IMR-90 (cell line): ENCODE results near the gene ATP4A. TPM values are rescaled to one million over a fixed set of nuclear protein-coding genes. Genes with fewer than 3 reads are reported as not detected.

Source experiments
- ATAC-seq: fragments of 200-7000 bp; cut with Tn5 transposase; 2 replicates; pipeline ENCODE4 v1.9.1; 2020; ENCODE audit warnings: low read depth, mild to moderate bottlenecking, moderate library complexity
- BruUV-seq: library from RNA; stranded (reverse); fragments of 400-500 nt; replicated peaks from 2 replicates; lab custom pipeline; 2021; lab: Mats Ljungman, UMichigan
- CTCF ChIA-PET: fragments of 300-600 bp; formaldehyde crosslinking; extraction: SDS; loops from one replicate; lab custom pipeline; 2021; ENCODE audit warnings: antibody characterized with exemption; lab: Yijun Ruan, JAX
- POLR2A ChIA-PET: fragments of 300-600 bp; sonication (Branson Sonifier 250); formaldehyde crosslinking; loops from one replicate; lab custom pipeline; 2022; ENCODE audit warnings: antibody characterized with exemption; ENCODE audit not compliant: unreplicated experiment; lab: Charles Lee
- DNase-seq: peaks from one replicate; pipeline ENCODE4 v3.0.0; 2013
- H2AFZ ChIP-seq: replicated peaks from 2 replicates; pipeline ENCODE3; 2013; ENCODE audit warnings: low read length, mild to moderate bottlenecking; ENCODE audit not compliant: poor library complexity
- H2AK5ac ChIP-seq: 2 replicates; pipeline ENCODE4 v1.6.1; 2013; ENCODE audit warnings: low read depth, low read length, inconsistent platforms
- H2AK9ac ChIP-seq: replicated peaks from 2 replicates; pipeline ENCODE3; 2013; ENCODE audit warnings: mild to moderate bottlenecking, low read depth, low read length, moderate library complexity; ENCODE audit not compliant: poor library complexity
- H2BK120ac ChIP-seq: 2 replicates; pipeline ENCODE4 v1.6.1; 2013; ENCODE audit warnings: low read depth, low read length, inconsistent platforms
- H2BK15ac ChIP-seq: 3 replicates; pipeline ENCODE4 v1.6.1; 2013; ENCODE audit warnings: low read depth, low read length, inconsistent platforms
- H2BK20ac ChIP-seq: 2 replicates; pipeline ENCODE4 v1.6.1; 2013; ENCODE audit warnings: low read depth, mild to moderate bottlenecking, inconsistent platforms, low read length, moderate library complexity
- H2BK5ac ChIP-seq: 2 replicates; pipeline ENCODE4 v1.6.1; 2013; ENCODE audit warnings: mild to moderate bottlenecking, low read depth, low read length, inconsistent platforms; ENCODE audit not compliant: poor library complexity, severe bottlenecking
- H3K14ac ChIP-seq: replicated peaks from 2 replicates; pipeline ENCODE4 v1.6.1; 2013; ENCODE audit warnings: low read depth, low read length, inconsistent platforms
- H3K18ac ChIP-seq: 2 replicates; pipeline ENCODE4 v1.6.1; 2013; ENCODE audit warnings: low read depth, low read length, control low read depth
- H3K23ac ChIP-seq: 2 replicates; pipeline ENCODE4 v1.6.1; 2013; ENCODE audit warnings: low read depth, low read length, inconsistent platforms
- H3K27ac ChIP-seq: 2 replicates; pipeline ENCODE4 v1.5.1; 2013; ENCODE audit warnings: mild to moderate bottlenecking, control low read depth, low read length; ENCODE audit not compliant: insufficient read depth
- H3K27me3 ChIP-seq: 2 replicates; pipeline ENCODE4 v1.6.1; 2013; ENCODE audit warnings: low read length; ENCODE audit not compliant: control insufficient read depth, insufficient read depth
- H3K36me3 ChIP-seq: 2 replicates; pipeline ENCODE4 v1.6.1; 2013; ENCODE audit warnings: low read length, mixed read lengths; ENCODE audit not compliant: control insufficient read depth, insufficient read depth
- H3K4ac ChIP-seq: 2 replicates; pipeline ENCODE4 v1.6.1; 2013; ENCODE audit warnings: low read depth, low read length, inconsistent platforms
- H3K4me1 ChIP-seq: 2 replicates; pipeline ENCODE4 v1.6.1; 2013; ENCODE audit warnings: low read length, mixed read lengths; ENCODE audit not compliant: control insufficient read depth, insufficient read depth
- H3K4me2 ChIP-seq: 2 replicates; pipeline ENCODE4 v1.6.1; 2013; ENCODE audit warnings: low read depth, mild to moderate bottlenecking, control low read depth, low read length, moderate library complexity
- H3K4me3 ChIP-seq: 2 replicates; pipeline ENCODE4 v1.5.1; 2013; ENCODE audit warnings: low read depth, mild to moderate bottlenecking, control low read depth, low read length, moderate library complexity; ENCODE audit not compliant: insufficient read depth
- H3K56ac ChIP-seq: 2 replicates; pipeline ENCODE4 v1.6.1; 2013; ENCODE audit warnings: low read length, inconsistent platforms; ENCODE audit not compliant: insufficient read depth; ENCODE audit errors: extremely low read depth
- H3K79me1 ChIP-seq, 2 experiments: 2 replicates each; pipeline ENCODE4 v1.6.1; 2013; ENCODE audit warnings: low read length in 2 of 2, inconsistent platforms in 1 of 2, low read depth in 1 of 2
- H3K9ac ChIP-seq: 2 replicates; pipeline ENCODE4 v1.6.1; 2013; ENCODE audit warnings: low read depth, low read length, control low read depth
- H3K9me1 ChIP-seq: 2 replicates; pipeline ENCODE4 v1.6.1; 2013; ENCODE audit warnings: low read length, inconsistent platforms; ENCODE audit not compliant: insufficient read depth
- H3K9me3 ChIP-seq: 2 replicates; pipeline ENCODE4 v1.6.1; 2013; ENCODE audit warnings: low read length; ENCODE audit not compliant: control insufficient read depth, insufficient read depth
- H4K20me1 ChIP-seq: 2 replicates; pipeline ENCODE4 v1.6.1; 2013; ENCODE audit warnings: low read length, inconsistent platforms; ENCODE audit not compliant: insufficient read depth
- H4K5ac ChIP-seq: 2 replicates; pipeline ENCODE4 v1.6.1; 2013; ENCODE audit warnings: mild to moderate bottlenecking, low read depth, low read length, control low read depth
- H4K8ac ChIP-seq, 2 experiments: 2 replicates each; pipeline ENCODE4 v1.6.1; 2013; ENCODE audit warnings: low read depth in 2 of 2, low read length in 2 of 2, control low read depth in 1 of 2, inconsistent platforms in 1 of 2
- H4K91ac ChIP-seq: 2 replicates; pipeline ENCODE4 v1.6.1; 2013; ENCODE audit warnings: low read depth, low read length, inconsistent platforms; ENCODE audit not compliant: insufficient read depth
- BHLHE40 ChIP-seq: fragments of 150-350 bp; IDR thresholded peaks from 2 replicates; pipeline ENCODE4 v1.6.1; 2016; ENCODE audit warnings: mild to moderate bottlenecking, low read depth, low read length
- CHD1 ChIP-seq: IDR thresholded peaks from 2 replicates; pipeline ENCODE4 v1.6.1; 2012; ENCODE audit warnings: low read depth, low read length, improper control_type of control experiment
- FOS ChIP-seq: fragments of 150-350 bp; IDR thresholded peaks from 2 replicates; pipeline ENCODE4 v1.6.1; 2016; ENCODE audit warnings: low read depth, low read length
- MXI1 ChIP-seq: IDR thresholded peaks from 2 replicates; pipeline ENCODE4 v1.6.1; 2012; ENCODE audit warnings: low read depth, mild to moderate bottlenecking, low read length, moderate library complexity, borderline replicate concordance
- NFE2L2 ChIP-seq: fragments of 150-350 bp; IDR thresholded peaks from 2 replicates; pipeline ENCODE4 v1.6.1; 2016; ENCODE audit warnings: low read depth, mild to moderate bottlenecking, low read length
- POLR2A ChIP-seq: IDR thresholded peaks from 2 replicates; pipeline ENCODE4 v1.6.1; 2012; ENCODE audit warnings: mild to moderate bottlenecking, low read depth, low read length
- RAD21 ChIP-seq: IDR thresholded peaks from 2 replicates; pipeline ENCODE4 v1.6.1; 2012; ENCODE audit warnings: low read length, improper control_type of control experiment
- RCOR1 ChIP-seq: IDR thresholded peaks from 2 replicates; pipeline ENCODE4 v1.6.1; 2012; ENCODE audit warnings: mild to moderate bottlenecking, low read length, improper control_type of control experiment; ENCODE audit not compliant: insufficient replicate concordance
- RFX5 ChIP-seq: IDR thresholded peaks from 2 replicates; pipeline ENCODE4 v1.8.0; 2012; ENCODE audit warnings: low read depth, mild to moderate bottlenecking, low read length, moderate library complexity
- SMC3 ChIP-seq: fragments of 150-350 bp; IDR thresholded peaks from 2 replicates; pipeline ENCODE4 v1.6.1; 2016; ENCODE audit warnings: low read depth, mild to moderate bottlenecking, antibody characterized with exemption, low read length, moderate library complexity
- WGBS, 2 experiments: methylation state at CpG; one replicate each; pipeline versions ENCODE4 v1.1.5 to v1.1.7; 2013; ENCODE audit warnings: missing lambda C conversion rate in 2 of 2; ENCODE audit not compliant: insufficient read length in 1 of 2; ENCODE audit errors: extremely low coverage in 2 of 2; 5-methylcytosine and 5-hydroxymethylcytosine counted together
- dilution Hi-C: fragments of 300-500 bp; cut with HindIII; formaldehyde crosslinking; loops from one replicate; pipeline ENCODE4 v1.14.3; 2018; ENCODE audit warnings: low sequenced_read_pairs; ENCODE audit not compliant: unreplicated experiment
- in situ Hi-C: fragments of 300-500 bp; cut with MboI; formaldehyde crosslinking; loops from 3 replicates; pipeline ENCODE4 v1.14.3; 2019; ENCODE audit warnings: low sequenced_read_pairs, inconsistent platforms, mixed read lengths
- intact Hi-C: fragments of 100-400 bp; cut with micrococcal nuclease; formaldehyde crosslinking; loops from 2 replicates; pipeline ENCODE4 v1.10.0; 2022
- polyA plus RNA-seq, 3 experiments: library from polyadenylated mRNA; depleted of rRNA; stranded (reverse); fragments of >200 nt; gene quantifications; 2 replicates each; pipeline ENCODE4 v1.2.3, GENCODE V29; 2012; ENCODE audit warnings: low replicate concordance in 1 of 3
- total RNA-seq: library from RNA; depleted of rRNA; stranded (reverse); fragments of >200 nt; gene quantifications from 2 replicates; pipeline ENCODE4 v1.2.3, GENCODE V29; 2012
- TF ChIP-seq, protein P1 (sequence below): conservative IDR thresholded peaks from 2 replicates; pipeline ENCODE4 v1.5.1; 2012; ENCODE audit warnings: mild to moderate bottlenecking, low read depth, low read length, improper control_type of control experiment
- TF ChIP-seq, protein P2 (sequence below): fragments of 150-350 bp; IDR thresholded peaks from 2 replicates; pipeline ENCODE4 v1.6.1; 2017; ENCODE audit warnings: mild to moderate bottlenecking, antibody characterized with exemption, low read length, low read depth

The ATP4A gene
- total and polyA plus RNA-seq, 2 of the 4 experiments (the other 2 are of a cell fraction), result not detected

DNA sequence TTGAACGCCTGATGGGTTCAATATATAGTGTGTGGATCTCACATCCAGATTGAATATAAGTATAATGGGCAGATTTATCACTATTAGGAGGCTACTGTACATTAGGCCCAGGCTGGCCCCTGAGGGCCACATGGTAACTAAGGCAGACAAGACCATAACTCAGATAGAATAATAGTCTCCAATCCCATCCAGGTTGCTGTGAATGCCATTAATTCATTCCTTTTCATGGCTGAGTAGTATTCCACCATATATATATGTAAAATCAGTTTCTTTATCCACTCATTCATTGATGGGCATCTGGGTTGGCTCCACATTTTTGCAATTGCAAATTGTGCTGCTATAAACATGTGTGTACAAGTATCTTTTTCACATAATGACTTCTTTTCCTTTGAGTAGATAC, 14.5 kb upstream of the ATP4A start:
- dilution Hi-C loops (no loop called here), intact Hi-C loops (no loop called here), in situ Hi-C loops (loop anchor here (25.0 kb wide), 1 partner anchor 241 kb away; the partner anchor contains the start of genes CD22 and FFAR1)
- Histone ChIP-seq H2BK120ac (no peak overlapping the region), H3K4me2 (no peak overlapping the region), H3K9me1 (no peaks in the 10 kb centered on the region), H3K4me3 (no peak overlapping the region), H4K91ac (no peak overlapping the region), H2AK5ac (no peak overlapping the region), H3K14ac (no peak overlapping the region), H2AFZ (no peak overlapping the region), H2BK15ac (no peak overlapping the region), H4K20me1 (no peaks in the 10 kb centered on the region), H3K18ac (no peak overlapping the region), H3K9ac (no peak overlapping the region), H4K8ac (no peak overlapping the region), H3K79me1 (no peaks in the 10 kb centered on the region), H3K36me3 (no peaks in the 10 kb centered on the region), H4K5ac (no peak overlapping the region), H2BK20ac (no peak overlapping the region), H2AK9ac (no peak overlapping the region), H3K4me1 (no peaks in the 10 kb centered on the region), H2BK5ac (no peak overlapping the region), H3K27me3 (no peaks in the 10 kb centered on the region), H3K23ac (no peak overlapping the region), H3K4ac (no peak overlapping the region), H3K9me3 (peaks cover 15% of the 10 kb centered on the region), H3K56ac (no peak overlapping the region), H3K27ac (no peak overlapping the region)
- BruUV-seq, result no TSS peak
- WGBS, 2 experiments, result no CpG with 5 or more reads among the region's 1 CpG
- ChIA-PET POLR2A (no interaction called here), CTCF (no interaction called here)
- TF ChIP-seq POLR2A (no peak), SMC3 (no peak), NFE2L2 (no peak), RFX5 (no peak), RCOR1 (no peak), CHD1 (no peak), MXI1 (no peak), FOS (no peak), BHLHE40 (no peak), RAD21 (no peak)
- TF ChIP-seq, protein P1, sequence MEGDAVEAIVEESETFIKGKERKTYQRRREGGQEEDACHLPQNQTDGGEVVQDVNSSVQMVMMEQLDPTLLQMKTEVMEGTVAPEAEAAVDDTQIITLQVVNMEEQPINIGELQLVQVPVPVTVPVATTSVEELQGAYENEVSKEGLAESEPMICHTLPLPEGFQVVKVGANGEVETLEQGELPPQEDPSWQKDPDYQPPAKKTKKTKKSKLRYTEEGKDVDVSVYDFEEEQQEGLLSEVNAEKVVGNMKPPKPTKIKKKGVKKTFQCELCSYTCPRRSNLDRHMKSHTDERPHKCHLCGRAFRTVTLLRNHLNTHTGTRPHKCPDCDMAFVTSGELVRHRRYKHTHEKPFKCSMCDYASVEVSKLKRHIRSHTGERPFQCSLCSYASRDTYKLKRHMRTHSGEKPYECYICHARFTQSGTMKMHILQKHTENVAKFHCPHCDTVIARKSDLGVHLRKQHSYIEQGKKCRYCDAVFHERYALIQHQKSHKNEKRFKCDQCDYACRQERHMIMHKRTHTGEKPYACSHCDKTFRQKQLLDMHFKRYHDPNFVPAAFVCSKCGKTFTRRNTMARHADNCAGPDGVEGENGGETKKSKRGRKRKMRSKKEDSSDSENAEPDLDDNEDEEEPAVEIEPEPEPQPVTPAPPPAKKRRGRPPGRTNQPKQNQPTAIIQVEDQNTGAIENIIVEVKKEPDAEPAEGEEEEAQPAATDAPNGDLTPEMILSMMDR, result no peak
- TF ChIP-seq, protein P2, sequence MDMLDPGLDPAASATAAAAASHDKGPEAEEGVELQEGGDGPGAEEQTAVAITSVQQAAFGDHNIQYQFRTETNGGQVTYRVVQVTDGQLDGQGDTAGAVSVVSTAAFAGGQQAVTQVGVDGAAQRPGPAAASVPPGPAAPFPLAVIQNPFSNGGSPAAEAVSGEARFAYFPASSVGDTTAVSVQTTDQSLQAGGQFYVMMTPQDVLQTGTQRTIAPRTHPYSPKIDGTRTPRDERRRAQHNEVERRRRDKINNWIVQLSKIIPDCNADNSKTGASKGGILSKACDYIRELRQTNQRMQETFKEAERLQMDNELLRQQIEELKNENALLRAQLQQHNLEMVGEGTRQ, result no peak
- no peak for DNase-seq
- ATAC-seq, result no peak
